Measurements from ENCODE around the gene EHD1.

DNA sequence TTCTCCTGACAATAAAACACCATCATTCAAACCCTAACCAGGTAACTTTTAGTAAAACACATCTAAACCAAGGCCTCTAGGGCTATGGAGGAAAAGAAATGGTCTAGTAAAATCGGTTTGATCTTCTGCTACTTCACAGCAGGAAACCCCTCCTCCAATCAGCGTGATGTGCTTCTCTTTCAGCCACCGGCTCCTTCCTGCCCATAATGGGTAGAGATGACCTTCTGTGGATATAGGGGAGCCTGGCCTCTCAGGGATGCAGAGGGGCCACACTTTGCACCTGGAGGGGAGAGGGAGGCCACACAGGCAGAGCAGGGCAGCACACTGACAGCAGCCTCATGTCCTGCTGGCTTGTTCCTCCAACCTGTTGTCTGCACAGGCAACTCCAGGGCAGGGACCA lies 6.9 kb downstream of the EHD1 start:
- TF ChIP-seq, protein P1, sequence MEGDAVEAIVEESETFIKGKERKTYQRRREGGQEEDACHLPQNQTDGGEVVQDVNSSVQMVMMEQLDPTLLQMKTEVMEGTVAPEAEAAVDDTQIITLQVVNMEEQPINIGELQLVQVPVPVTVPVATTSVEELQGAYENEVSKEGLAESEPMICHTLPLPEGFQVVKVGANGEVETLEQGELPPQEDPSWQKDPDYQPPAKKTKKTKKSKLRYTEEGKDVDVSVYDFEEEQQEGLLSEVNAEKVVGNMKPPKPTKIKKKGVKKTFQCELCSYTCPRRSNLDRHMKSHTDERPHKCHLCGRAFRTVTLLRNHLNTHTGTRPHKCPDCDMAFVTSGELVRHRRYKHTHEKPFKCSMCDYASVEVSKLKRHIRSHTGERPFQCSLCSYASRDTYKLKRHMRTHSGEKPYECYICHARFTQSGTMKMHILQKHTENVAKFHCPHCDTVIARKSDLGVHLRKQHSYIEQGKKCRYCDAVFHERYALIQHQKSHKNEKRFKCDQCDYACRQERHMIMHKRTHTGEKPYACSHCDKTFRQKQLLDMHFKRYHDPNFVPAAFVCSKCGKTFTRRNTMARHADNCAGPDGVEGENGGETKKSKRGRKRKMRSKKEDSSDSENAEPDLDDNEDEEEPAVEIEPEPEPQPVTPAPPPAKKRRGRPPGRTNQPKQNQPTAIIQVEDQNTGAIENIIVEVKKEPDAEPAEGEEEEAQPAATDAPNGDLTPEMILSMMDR (IDR thresholded peaks at IDR 0.05; ENCODE audit: low read length) = no peak
- TF ChIP-seq EZH2phosphoT487 (IDR thresholded peaks at IDR 0.05; ENCODE audit: low read length) (no peak), EZH2 (optimal IDR thresholded peaks at IDR 0.05; ENCODE audit: low read depth, low read length) (no peak)

Measured in MM.1S (cell line).